GM12875 (cell line): ENCODE data around the gene SCO2.

Experiments used
- H3K4me3 ChIP-seq: one replicate; pipeline ENCODE4 v1.5.1; 2011; ENCODE audit warnings: low read depth, low read length, control low read depth
- TF ChIP-seq, protein P1 (sequence below): IDR thresholded peaks from 2 replicates; pipeline ENCODE4 v1.5.1; 2011; ENCODE audit warnings: low read depth, mild to moderate bottlenecking, control low read depth, inconsistent platforms, low read length, moderate library complexity, borderline replicate concordance; ENCODE audit not compliant: insufficient read depth

Gene SCO2

DNA sequence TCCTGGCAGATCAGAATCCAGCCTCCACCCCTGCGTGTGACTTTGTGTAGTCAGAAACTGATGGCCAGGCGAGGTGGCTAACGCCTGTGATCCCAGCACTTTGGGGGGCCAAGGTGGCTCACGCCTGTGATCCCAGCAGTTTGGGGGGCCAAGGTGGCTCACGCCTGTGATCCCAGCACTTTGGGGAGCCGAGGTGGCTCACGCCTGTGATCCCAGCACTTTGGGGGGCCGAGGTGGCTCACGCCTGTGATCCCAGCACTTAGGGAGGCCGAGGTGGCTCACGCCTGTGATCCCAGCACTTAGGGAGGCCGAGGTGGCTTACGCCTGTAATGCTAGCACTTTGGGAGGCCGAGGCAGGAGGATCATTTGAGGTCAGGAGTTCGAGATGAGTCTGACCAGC is 12.2 kb downstream of the SCO2 start:
- TF ChIP-seq, protein P1, sequence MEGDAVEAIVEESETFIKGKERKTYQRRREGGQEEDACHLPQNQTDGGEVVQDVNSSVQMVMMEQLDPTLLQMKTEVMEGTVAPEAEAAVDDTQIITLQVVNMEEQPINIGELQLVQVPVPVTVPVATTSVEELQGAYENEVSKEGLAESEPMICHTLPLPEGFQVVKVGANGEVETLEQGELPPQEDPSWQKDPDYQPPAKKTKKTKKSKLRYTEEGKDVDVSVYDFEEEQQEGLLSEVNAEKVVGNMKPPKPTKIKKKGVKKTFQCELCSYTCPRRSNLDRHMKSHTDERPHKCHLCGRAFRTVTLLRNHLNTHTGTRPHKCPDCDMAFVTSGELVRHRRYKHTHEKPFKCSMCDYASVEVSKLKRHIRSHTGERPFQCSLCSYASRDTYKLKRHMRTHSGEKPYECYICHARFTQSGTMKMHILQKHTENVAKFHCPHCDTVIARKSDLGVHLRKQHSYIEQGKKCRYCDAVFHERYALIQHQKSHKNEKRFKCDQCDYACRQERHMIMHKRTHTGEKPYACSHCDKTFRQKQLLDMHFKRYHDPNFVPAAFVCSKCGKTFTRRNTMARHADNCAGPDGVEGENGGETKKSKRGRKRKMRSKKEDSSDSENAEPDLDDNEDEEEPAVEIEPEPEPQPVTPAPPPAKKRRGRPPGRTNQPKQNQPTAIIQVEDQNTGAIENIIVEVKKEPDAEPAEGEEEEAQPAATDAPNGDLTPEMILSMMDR, result no peak
- no peak overlapping the region for H3K4me3 ChIP-seq

DNA sequence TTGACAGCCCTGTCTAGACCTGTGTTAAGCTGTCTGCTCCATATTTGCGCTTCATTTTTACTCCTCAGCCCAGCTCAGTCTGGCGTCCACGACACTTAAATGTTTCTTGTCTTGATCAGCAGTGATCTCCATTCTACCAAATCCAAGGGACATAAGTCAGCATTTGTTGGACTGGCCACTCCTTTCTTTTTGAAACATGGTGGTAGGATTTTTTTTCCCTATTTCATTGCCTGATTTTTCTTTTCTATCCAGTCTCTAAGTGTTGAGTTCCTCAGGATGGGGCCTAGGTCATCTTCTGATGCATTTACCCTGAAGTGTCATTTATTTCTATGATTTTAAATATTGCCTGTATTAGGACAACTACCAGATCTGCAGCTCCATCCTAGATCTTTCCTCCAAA is 16.5 kb downstream of the SCO2 start:
- peak overlapping the region; percentile 89 for H3K4me3 ChIP-seq

DNA sequence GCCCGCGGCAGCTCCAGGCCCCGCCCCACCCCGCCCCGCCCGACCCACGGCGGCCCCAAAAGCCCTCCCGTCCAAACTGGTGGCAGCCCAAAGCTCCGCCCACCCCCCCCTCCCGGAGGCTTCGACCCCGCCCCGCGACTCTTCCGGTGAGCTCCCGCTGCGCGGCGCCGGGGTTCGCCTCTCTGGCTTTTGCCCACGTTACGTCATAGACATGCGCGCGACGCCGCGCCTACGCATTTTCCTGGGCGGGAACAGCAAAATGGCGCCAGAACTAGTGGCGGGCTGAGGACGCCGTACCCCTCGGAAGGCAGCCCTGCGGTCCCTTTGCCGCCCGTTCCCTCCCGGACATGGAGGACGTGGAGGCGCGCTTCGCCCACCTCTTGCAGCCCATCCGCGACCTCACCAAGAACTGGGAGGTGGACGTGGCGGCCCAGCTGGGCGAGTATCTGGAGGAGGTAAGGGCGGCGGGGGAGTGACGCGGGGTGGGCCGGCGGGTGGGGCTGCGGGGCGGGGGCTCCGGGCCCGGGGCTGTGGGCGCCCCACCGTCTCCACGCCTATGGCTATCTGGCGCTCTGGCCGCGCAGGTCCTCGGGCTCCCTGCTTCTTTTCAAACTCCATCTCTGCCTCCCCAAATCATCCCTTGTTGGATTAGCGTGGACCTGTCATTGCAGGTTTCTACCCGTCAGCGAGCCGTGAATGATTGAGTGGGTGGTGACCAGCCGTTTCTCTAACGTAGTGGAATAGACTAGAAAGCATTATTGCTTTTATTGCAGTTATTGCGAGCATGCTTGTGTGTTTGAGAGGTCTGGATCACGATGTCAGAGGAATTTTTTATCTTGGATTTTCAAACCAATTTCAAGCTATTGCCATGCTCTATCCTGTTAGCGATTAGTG is 17.2 kb downstream of the SCO2 start, which contains the start of gene NCAPH2:
NCAPH2 (plus strand) TSS at position 234 of the 894 bp plus-strand sequence; CDS start at position 348, 114 bp downstream.
- TF ChIP-seq, protein P1, result no peak
- H3K4me3 ChIP-seq, result peak within 1 kb of the TSS; percentile 96

More for the DNA sequence above, 16.5 kb downstream of the SCO2 start:
- TF ChIP-seq, protein P1, result no peak

DNA sequence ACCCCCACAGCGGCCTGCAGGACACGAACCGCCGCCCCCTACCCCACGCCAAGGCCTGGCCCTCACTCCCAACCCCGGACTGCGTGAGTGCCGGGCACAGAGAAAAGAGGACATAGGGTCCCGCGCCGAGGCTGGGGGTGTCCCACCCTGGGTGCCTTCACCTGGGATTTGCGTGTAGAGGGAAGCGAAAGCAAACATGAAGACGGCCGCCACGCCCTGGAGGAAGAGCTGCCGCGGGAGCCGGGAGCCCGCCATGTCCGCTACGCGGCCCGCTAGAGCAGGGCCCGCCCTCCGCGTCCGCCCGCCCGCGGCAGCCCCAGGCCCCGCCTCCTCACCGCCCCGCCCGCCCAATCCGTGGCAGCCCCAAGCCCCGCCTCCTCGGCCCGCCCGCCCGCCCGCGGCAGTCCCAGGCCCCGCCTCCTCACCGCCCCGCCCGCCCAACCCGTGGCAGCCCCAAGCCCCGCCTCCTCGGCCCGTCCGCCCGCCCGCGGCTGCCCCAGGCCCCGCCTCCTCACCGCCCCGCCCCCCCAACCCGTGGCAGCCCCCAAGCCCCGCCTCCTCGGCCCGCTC is 17.9 kb downstream of the SCO2 start, which contains the start of gene LMF2:
LMF2 (minus strand) TSS at position 282 of the 570 bp plus-strand sequence; CDS start at position 255, 27 bp downstream.
- H3K4me3 ChIP-seq, result peak within 1 kb of the TSS; percentile 96

DNA sequence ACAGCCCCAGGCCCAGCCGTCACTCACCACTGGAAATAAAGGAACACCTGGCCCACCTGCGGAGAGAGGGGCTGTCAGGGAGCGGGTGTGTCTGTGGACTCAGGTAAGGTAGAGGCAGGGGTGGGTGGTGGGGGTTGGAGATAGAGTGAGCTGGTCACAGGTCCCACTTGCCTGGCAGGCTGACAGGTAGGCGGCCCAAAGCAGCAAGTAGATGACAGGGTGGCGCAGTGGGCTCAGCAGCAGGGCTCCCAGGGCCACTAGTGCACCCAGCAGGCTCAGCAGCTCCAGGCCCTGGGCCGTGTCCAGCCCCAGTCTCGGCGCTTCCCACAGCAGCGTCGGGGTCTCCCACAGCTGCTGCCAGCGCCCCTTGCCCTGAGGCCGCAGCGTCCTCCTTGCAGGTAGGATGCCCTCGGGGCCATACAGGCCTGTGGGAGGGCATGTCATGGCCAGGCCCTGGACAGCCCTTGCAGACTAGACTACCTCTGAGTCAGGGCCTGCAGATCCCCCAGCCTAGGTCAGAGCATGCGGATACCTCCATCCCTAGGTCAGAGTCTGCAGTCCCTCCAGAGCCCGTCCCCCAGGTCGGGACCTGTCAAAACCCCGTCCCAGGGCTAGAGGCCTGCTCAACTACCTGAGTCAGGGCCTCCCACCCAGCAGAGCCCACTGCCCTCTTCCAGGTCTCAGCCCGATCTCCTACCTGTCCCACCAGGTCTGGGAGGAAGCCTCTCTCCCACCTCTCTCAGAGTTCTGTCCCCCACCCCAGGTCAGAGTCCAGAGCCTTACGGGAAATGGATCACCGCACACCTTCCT is 18.6 kb downstream of the SCO2 start:
- peak overlapping the region; percentile 96 for H3K4me3 ChIP-seq
- TF ChIP-seq, protein P1, result no peak

More for the DNA sequence above, 17.9 kb downstream of the SCO2 start, which contains the start of gene LMF2:
- TF ChIP-seq, protein P1, result no peak

DNA sequence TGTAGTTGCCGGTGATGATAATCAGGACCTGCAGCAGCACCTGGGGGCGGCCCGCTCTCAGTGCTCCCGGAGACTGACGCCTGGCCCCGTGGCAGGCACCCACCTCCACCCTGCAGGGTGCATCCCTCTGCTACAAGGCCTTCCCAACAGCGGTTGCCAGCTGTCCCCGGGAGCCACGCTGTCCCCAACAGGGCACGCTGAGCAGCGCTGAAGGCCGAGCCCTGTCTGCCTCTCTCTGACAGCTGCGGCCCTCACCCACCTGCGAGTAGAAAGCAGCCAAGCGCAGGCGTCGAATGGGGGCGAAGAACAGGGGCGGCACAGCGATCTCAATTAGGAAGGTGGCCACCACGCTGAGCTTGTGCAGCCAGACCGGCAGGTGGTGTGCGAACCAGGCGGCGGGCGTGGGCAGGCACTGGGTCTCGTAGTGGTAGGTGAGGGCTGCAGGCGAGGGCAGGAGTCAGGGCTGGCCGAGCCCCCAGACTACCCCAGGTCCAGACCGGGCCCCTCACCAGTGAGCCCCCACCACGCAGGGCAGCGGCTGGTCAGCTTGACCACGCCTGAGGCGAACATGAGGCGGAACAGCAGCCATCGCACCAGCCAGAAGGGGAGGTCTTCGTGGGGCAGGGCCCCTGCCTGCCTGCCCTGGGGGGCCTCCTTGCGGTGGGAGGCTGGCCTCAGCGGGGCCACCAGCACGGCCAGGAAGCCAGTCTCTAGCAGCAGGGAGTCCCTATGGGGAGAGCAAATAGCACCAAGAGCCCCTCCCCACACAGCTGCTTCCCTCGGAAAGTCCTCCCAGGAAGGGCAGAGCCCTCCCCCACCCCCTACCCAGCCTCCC is 19.4 kb downstream of the SCO2 start:
- peak overlapping the region; percentile 96 for H3K4me3 ChIP-seq
- TF ChIP-seq, protein P1, result no peak
